Stimulated activated CD8-positive, alpha-beta memory T cell treated with anti-CD3 and anti-CD28 coated beads, Interleukin-12 subunit alpha, Interleukin-12 subunit beta, amount 100 ng/mL, for 4 hours (primary cell): ENCODE results near the gene COL23A1.
"Not testable (repeated sequence)": the region's sequence is repeated elsewhere in the genome, so short reads cannot be mapped to it uniquely, and the experiment has no call there.

Experiments
- DNase-seq: peaks from one replicate; pipeline ENCODE4 v3.0.0-alpha.2; 2020; ENCODE audit warnings: low read depth

Gene COL23A1

GRCh38 chr5:178323541-178323865 is 266.7 kb downstream of the COL23A1 start:
- DNase-seq, result no peak

DNA sequence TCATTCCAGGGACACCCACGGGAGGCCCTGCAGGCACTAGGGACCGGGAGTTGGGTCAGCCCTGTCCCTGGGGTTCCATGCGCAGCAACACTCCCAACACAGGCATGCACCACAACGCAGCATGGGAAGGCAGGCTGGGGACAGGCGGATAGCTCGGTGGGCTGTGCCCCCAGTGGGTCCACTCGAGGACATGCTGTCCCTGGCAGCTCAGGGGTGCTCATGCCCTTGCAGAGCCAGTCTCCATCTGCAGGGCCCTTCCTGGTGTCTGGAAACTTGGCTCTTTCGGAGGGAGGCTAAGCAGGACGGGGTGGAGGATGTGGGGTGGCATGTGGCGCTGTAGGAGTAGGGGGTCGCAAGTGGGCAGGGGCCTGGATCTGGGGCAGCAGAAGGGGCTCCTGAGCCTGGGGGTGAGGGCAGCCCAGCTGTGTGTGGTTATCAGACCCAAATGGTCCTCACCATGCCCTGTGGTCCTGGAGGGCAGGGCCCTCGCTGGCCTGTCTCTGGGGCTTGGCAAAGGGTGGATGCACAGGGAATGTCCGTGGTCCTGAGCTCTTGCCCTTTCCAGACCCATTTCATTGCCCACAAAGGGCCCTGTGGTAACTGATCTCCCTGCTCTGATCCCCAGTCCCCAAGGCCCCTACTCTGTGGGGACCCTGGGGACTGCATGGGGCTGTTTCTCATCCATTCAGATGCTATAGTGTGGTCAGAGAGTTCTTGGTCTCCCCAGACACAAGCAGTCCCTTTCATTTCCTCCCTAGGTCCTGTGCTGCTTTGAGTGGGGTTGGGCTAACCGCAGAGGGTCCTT is 267.3 kb downstream of the COL23A1 start:
- no peak for DNase-seq

GRCh38 chr5:178320281-178320855 is 269.8 kb downstream of the COL23A1 start:
- DNase-seq, result no peak

DNA sequence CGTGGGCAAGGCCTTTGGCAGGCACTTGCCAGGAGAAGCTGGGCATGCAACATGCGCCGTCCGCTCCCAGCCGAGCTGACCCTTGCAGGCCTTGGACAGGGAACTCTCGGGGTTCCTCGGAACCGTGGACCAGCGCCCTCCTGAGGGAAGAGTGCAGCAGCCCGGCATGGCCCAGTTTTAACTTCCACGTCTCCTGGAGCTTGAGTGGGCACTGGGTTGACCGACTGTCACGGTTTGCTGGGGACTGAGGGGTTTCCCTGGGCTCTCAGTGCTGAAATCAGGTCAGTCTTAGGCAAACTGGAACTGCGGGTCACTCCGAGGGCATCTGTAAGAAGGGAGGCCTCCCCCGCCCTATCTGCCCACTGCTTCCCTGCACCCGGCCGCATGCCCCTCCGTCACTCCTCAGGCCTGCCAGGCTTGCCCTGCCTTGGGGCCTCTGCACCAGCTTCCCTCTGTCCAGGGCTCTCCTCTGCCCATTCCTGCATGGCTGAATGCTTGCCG is 270.6 kb downstream of the COL23A1 start:
- DNase-seq, result no peak

DNA sequence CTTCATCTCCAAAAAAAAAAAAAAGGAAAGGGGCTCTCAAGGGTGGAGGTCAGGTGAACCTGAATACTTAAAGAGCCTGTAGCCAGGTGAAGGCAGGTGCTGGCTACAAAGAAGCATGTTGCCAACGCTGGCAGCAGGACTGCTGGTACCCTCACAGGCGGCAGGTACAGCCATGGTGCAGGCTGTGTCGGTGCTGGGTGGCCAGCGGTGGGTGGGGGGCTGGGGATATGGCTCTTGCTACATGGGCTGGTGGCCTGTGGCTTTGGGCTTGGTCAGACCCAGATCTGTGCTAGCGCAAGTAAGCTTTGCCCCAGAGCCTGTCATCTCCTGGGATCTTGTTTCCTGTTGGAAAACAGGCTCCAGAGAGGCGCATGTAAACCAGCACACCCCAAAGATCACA is 271.3 kb downstream of the COL23A1 start:
- DNase-seq, result no peak

GRCh38 chr5:178318382-178318781 is 271.8 kb downstream of the COL23A1 start:
- DNase-seq, result no peak

GRCh38 chr5:178317727-178318126 is 272.5 kb downstream of the COL23A1 start:
- DNase-seq, result not testable (repeated sequence)

- no peak for DNase-seq
Measured at GRCh38 chr5:178314961-178315820, 275.0 kb downstream of the COL23A1 start.

- no peak for DNase-seq
Measured at GRCh38 chr5:178314061-178314660, 276.0 kb downstream of the COL23A1 start.

GRCh38 chr5:178313316-178313715 is 276.9 kb downstream of the COL23A1 start:
- no peak for DNase-seq

DNA sequence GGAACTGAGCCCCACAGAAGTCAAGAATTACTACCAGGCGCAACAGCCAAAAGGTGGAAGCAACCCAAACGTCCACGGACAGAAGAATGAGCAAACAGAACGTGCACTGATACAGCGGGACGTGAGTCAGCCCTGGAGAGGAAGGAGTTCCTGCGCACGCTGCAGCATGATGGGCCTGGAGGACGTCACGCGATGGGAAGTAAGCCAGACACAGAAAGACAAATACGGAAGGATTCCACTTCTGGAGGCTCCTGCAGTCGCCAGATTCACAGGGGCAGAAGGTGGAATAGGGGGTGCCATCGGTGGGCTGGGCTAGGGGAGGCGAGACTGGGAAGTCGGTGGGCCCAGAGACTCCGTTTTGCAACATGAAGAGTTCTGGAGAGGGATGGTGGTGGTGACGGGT is 277.3 kb downstream of the COL23A1 start:
- DNase-seq, result no peak

DNA sequence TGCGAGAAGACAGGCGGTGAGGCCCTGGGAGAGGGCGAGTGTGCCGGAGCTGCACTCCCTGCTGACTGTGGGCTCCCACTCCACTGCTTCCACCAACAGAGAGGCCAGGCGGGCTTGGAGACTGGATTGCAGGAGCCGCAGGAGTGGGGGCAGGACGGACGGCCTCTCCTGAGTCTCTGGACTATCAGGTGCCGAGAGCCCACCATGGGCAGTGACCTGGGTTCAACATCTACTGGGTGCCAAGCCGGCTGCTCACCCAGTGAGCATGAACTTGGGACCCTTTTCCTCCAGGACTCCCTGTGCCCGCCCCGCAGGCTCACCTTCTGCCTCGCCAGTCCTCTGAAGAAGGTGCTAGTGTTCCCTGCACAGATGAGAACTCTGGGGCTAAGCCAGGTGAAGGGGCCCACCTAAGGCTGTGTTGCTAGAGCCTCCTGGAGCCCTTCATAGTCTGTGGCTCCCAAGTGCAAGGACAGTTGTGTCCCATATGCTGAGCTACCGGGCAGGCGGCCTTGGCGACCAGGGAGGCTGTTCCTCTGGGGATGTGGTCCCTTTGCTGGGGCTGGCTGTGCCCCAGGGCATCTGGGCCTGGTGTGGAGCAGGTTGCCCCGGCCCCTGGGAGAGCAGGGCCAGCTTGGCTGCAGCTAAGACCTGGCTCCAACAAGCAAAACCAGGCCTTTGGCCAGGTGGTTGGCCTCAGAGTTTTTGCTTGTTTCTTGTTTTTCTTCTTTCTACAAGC is 279.9 kb downstream of the COL23A1 start:
- DNase-seq, result no peak

DNA sequence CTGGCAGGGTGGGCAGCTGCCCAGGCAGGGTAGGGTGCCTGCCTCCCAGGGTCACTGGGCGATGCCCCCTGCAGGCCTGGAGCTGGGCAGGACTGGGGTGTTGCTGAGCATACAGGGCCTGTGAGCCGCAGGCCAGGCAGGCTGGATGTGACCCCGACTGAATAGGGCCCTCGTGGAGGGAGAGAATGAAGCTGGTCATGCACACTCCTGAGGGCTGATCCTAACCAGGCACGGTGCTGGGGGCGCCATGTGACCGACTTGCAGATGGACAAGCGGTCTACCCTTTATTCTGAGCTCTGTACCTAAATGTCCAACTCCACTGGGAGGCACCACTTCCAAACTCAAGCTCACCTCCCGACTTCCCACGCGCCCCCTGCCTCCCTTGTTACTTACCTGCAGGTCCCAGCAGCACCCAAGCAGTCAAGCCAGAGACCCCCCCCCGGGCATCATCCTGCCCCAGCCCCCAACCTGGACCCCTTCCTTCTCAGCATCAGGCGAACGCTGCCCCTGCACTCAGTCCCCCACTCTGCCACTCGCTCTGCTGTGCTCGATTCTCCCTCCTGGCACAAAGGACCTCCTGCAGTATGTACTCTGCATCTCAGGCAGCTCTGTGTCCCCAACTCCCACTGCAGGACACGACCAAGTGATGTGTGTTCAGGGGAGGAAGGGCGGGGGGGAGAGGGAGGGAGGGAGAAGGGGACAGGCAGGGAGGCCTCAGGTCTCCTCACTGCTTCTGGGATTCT is 280.8 kb downstream of the COL23A1 start:
- no peak for DNase-seq

- no peak for DNase-seq
Measured at GRCh38 chr5:178308541-178309092, 281.6 kb downstream of the COL23A1 start.

- no peak for DNase-seq
Measured at GRCh38 chr5:178307267-178308045, 282.7 kb downstream of the COL23A1 start.

GRCh38 chr5:178306430-178307225 is 283.6 kb downstream of the COL23A1 start:
- DNase-seq, result no peak

- no peak for DNase-seq
Measured at GRCh38 chr5:178305801-178306200, 284.4 kb downstream of the COL23A1 start.

- DNase-seq, result no peak
Measured at GRCh38 chr5:178304761-178305645, 285.2 kb downstream of the COL23A1 start.
